Testis (tissue), 3 donors: ENCODE measurements around the gene PMFBP1. TPM values are rescaled to one million over a fixed set of nuclear protein-coding genes. Genes with fewer than 3 reads are reported as not detected.
A peak's percentile ranks its signal among the peaks of the same experiment; 100 is the strongest.

Experiments
- DNase-seq: peaks from one replicate; pipeline ENCODE4 v3.0.0-alpha.2; 2019
- H3K27ac ChIP-seq, 2 donors: fragments of 200-600 bp; sonication (generic); one replicate each; pipeline ENCODE4 v1.5.1; 2019
- H3K27me3 ChIP-seq: fragments of 200-600 bp; sonication (generic); one replicate; pipeline ENCODE4 v1.5.1; 2019
- H3K36me3 ChIP-seq: fragments of 200-600 bp; sonication (generic); one replicate; pipeline ENCODE4 v1.5.1; 2017; ENCODE audit warnings: low read depth; ENCODE audit errors: missing control alignments
- H3K4me1 ChIP-seq: fragments of 200-600 bp; sonication (generic); one replicate; pipeline ENCODE4 v1.5.1; 2019
- H3K4me3 ChIP-seq, 2 donors: fragments of 200-600 bp; sonication (generic); one replicate each; pipeline ENCODE4 v1.5.1; 2017 to 2019
- H3K9me3 ChIP-seq: fragments of 200-600 bp; sonication (generic); one replicate; pipeline ENCODE4 v1.5.1; 2017
- POLR2A ChIP-seq: fragments of 450-650 bp; IDR thresholded peaks from one replicate; pipeline ENCODE4 v1.6.1; 2017; ENCODE audit warnings: antibody characterized with exemption, mild to moderate bottlenecking, moderate library complexity
- WGBS, 2 donors: methylation state at CpG; one replicate each; pipeline ENCODE4 v1.1.5; 2018; 5-methylcytosine and 5-hydroxymethylcytosine counted together
- intact Hi-C: fragments of 100-400 bp; cut with DNase I; formaldehyde crosslinking; loops from one replicate; pipeline ENCODE4 v1.15.1; 2023; ENCODE audit warnings: low total_unique reads
- polyA plus RNA-seq: library from polyadenylated mRNA; stranded (reverse); fragments of 350-450 nt; fragmentation: Illumina TruSeq; extraction: RNeasy Lipid Tissue Mini Kit (QIAGEN cat#74804); gene quantifications from one replicate; pipeline ENCODE4 v1.2.3, GENCODE V29; 2014; ENCODE audit warnings: low read depth, low replicate concordance; ENCODE audit not compliant: insufficient read depth
- total RNA-seq, 2 donors: library from RNA; depleted of rRNA; stranded (reverse); fragments of >200 nt; gene quantifications; one replicate each; pipeline ENCODE4 v1.2.3, GENCODE V29; 2016
- TF ChIP-seq, protein P1 (sequence below), 3 experiments: fragments of 450-650 bp in 2 of 3; fragments of 200-600 bp in 1 of 3; sonication (generic) in 1 of 3; IDR thresholded peaks; one replicate each; pipeline ENCODE4 v1.5.1; 2016 to 2019; ENCODE audit warnings: antibody characterized with exemption in 3 of 3, mild to moderate bottlenecking in 2 of 3, moderate library complexity in 1 of 3

The PMFBP1 gene
- total and polyA plus RNA-seq, 3 donors from 2014 or later = 14.4 to 33.5 (median 24.3) TPM

DNA sequence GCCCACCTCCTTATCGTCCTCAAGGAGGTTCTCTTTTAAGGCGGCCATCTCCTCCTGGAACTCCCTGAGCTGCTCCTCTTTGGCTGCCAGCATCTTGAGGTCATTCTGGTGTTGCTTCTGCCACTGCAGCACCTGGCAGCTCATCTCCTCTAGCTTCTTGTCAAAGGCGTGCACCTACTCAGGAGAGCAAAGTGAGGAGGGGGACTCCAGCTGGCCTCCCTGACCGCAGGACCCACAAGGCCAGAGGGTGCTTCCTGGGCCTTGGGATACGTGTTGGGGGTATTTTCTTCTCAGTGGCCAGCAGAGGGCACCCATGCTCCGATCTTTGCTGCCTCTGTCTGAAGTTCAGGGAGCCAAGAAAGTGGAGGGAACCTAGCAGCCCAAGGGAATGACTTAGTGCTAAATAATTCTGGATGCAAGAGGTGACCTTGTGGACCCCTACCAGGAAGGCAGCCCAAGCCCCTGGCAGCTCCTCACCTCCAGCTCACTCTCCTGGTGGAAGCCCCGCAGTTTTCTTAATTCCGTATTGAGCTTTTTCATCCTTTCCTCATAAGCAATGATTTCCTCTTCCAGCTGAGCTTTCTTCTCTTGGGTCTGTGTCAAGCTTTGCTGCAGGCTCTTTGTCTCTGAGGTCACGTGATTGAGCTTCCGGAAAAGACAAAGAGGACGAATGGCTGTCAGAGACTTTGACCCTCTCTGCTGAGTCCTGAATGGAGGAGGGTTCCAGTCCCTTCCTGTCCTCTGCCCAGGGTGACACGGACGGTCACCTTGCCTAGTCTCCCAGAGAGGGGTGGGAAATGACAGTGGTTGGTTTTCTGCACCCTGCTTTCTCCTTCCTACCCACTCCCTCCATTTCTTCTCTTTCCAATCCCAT, 47.0 kb downstream of the PMFBP1 start:
- Histone ChIP-seq H3K27ac (peak overlapping the region in 1 of 2 donors; percentile 36), H3K4me1 (peaks cover 8% of the 10 kb centered on the region), H3K36me3 (no peaks in the 10 kb centered on the region), H3K27me3 (no peaks in the 10 kb centered on the region), H3K9me3 (no peaks in the 10 kb centered on the region), H3K4me3 (no peak overlapping the region)
- no peak for TF ChIP-seq POLR2A
- TF ChIP-seq, protein P1, sequence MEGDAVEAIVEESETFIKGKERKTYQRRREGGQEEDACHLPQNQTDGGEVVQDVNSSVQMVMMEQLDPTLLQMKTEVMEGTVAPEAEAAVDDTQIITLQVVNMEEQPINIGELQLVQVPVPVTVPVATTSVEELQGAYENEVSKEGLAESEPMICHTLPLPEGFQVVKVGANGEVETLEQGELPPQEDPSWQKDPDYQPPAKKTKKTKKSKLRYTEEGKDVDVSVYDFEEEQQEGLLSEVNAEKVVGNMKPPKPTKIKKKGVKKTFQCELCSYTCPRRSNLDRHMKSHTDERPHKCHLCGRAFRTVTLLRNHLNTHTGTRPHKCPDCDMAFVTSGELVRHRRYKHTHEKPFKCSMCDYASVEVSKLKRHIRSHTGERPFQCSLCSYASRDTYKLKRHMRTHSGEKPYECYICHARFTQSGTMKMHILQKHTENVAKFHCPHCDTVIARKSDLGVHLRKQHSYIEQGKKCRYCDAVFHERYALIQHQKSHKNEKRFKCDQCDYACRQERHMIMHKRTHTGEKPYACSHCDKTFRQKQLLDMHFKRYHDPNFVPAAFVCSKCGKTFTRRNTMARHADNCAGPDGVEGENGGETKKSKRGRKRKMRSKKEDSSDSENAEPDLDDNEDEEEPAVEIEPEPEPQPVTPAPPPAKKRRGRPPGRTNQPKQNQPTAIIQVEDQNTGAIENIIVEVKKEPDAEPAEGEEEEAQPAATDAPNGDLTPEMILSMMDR (IDR thresholded peaks at IDR 0.05) = peak; percentile 64 to 79 (median 66)
- peak; percentile 75 for DNase-seq
- 42 to 51% methylated on average over 11 to 13 of the region's 13 CpGs for WGBS, 2 donors
- intact Hi-C loops = no loop called here

DNA sequence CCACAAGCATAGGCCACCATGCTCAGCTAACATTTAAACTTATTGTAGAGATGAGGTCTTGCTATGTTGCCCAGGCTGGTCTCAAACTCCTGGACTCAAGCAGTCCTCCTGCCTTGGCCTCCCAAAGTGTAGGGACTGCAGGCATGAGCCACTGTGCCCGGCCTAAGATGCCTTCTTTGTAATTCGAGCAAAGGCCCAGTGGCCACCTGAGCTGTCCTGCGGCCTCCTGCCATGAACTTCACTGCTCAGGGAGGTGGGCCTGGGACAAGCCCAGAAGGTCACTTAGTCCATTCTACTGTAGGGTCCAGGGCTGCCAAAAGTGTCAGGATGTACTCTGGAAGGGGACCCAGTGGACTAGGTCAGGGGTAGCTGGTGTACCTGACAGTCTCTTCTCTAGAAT, 47.8 kb downstream of the PMFBP1 start:
- 89 to 100% methylated on average over 1 to 3 of the region's 3 CpGs for WGBS, 2 donors
- Histone ChIP-seq H3K4me3 (no peak overlapping the region), H3K4me1 (peaks cover 8% of the 10 kb centered on the region), H3K27me3 (no peaks in the 10 kb centered on the region), H3K9me3 (no peaks in the 10 kb centered on the region), H3K27ac (no peak overlapping the region), H3K36me3 (no peaks in the 10 kb centered on the region)
- DNase-seq = no peak
- TF ChIP-seq POLR2A = no peak
- TF ChIP-seq, protein P1 (IDR thresholded peaks at IDR 0.05) = no peak
- intact Hi-C loops = no loop called here

DNA sequence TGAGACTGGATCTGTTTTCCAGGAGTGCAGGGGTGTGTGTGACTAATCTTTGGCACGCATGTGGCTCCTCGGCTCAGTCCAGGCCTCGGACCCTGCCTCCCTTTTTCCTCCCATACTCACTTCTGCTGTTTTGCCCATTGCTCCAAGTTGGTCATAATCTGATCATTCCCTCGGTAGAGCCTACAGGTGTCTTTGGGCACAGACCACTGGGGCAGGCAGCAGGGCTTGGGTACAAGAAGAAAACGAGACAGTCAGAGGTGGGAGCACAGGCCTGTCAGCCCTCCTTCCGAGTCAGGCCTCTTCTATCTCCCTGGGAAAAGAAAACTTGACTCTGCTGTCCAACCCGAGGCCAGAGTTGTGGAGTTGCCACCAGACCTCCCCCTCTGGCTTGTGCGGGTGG, 48.5 kb downstream of the PMFBP1 start:
- intact Hi-C loops = no loop called here
- Histone ChIP-seq H3K4me3 (no peak overlapping the region), H3K4me1 (peaks cover 8% of the 10 kb centered on the region), H3K27me3 (no peaks in the 10 kb centered on the region), H3K36me3 (no peaks in the 10 kb centered on the region), H3K9me3 (no peaks in the 10 kb centered on the region), H3K27ac (no peak overlapping the region)
- TF ChIP-seq POLR2A = no peak
- TF ChIP-seq, protein P1 (IDR thresholded peaks at IDR 0.05) = no peak
- no peak for DNase-seq
- WGBS, 2 donors = 78 to 81% methylated on average over 8 of the region's 8 CpGs

DNA sequence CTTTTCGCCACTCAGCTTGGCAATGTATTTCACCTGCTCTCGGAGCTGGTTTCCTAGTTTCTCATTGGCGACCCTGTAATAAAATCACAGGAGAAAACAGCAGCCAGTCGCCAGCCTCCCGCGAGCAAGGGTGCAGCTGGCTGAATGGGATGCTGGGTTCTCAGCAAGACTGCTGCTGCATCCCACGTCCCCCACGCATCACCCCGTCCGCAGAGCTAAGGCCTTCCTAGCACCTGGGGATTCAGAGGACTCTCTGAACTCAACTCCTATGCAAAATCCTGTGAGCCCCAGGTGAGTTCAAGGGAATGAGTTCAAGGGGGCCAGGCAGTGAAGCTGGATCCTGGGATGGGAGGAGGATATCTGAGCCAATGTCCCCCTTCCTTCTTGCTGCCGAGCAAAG, 49.0 kb downstream of the PMFBP1 start:
- Histone ChIP-seq H3K9me3 (no peaks in the 10 kb centered on the region), H3K27ac (no peak overlapping the region), H3K36me3 (no peaks in the 10 kb centered on the region), H3K4me1 (peaks cover 8% of the 10 kb centered on the region), H3K4me3 (no peak overlapping the region), H3K27me3 (no peaks in the 10 kb centered on the region)
- 81 to 93% methylated on average over 4 to 11 of the region's 11 CpGs for WGBS, 2 donors
- intact Hi-C loops = no loop called here
- TF ChIP-seq, protein P1 (IDR thresholded peaks at IDR 0.05) = no peak
- no peak for TF ChIP-seq POLR2A
- DNase-seq = no peak

DNA sequence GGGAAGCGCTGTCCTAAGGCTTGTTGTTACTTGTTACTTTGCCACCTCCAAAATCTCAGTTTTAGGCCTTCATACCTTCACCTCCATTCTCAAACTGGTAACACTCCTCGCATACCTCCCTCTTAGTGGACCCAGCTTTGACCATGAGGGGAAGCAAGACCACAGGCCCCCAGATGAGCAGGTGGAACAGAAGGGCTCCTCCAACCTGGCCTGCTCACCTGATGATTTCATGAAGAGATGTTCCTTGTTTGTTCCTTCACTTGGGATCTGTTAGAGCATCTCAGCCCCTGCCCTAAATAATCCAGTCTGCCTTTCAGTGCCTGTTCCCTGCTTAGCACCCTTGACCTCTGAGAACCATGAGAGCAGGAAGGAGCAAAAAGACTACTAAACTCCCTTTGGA, 49.6 kb downstream of the PMFBP1 start:
- WGBS, 2 donors = 97% methylated on average over 2 of the region's 2 CpGs
- Histone ChIP-seq H3K9me3 (no peaks in the 10 kb centered on the region), H3K27ac (no peak overlapping the region), H3K4me1 (peaks cover 8% of the 10 kb centered on the region), H3K36me3 (no peaks in the 10 kb centered on the region), H3K4me3 (no peak overlapping the region), H3K27me3 (no peaks in the 10 kb centered on the region)
- intact Hi-C loops = no loop called here
- DNase-seq = no peak
- no peak for TF ChIP-seq POLR2A
- TF ChIP-seq, protein P1 (IDR thresholded peaks at IDR 0.05) = no peak
